ENCODE measurements around the gene KATNB1.

The KATNB1 gene

DNA sequence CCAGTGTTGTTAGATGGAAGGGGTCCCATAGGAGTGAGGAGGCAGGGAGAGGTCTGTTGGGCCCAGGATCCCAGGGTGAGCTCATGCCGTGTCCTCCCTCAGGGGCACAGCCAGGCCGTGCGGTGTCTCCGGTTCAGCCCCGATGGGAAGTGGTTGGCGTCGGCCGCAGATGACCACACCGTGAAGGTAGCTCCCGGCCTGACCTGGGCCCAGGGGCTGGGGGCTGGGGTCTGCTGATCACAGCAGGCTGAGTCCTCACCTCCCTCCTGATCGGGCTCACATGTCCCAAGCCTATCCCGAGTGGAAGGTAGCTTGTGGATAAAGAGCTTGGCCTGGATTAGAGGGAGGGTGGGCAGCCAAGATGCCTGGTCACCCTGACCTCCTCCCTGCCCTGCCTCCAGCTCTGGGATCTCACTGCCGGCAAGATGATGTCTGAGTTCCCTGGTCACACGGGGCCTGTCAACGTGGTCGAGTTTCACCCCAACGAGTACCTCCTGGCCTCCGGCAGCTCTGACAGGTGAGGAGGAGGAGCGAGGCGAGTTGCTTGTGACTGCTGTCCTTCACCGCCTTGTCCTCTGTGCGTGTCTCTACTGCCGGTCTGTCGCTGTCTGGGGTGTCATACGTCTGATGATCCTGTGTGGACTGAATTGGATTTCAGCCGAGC, 16.1 kb downstream of the KATNB1 start:
- peaks cover 39% of the 10 kb centered on the region for H3K36me3 ChIP-seq
- peak overlapping the region; percentile 28 for H3K27ac ChIP-seq
- TF ChIP-seq, protein P1, sequence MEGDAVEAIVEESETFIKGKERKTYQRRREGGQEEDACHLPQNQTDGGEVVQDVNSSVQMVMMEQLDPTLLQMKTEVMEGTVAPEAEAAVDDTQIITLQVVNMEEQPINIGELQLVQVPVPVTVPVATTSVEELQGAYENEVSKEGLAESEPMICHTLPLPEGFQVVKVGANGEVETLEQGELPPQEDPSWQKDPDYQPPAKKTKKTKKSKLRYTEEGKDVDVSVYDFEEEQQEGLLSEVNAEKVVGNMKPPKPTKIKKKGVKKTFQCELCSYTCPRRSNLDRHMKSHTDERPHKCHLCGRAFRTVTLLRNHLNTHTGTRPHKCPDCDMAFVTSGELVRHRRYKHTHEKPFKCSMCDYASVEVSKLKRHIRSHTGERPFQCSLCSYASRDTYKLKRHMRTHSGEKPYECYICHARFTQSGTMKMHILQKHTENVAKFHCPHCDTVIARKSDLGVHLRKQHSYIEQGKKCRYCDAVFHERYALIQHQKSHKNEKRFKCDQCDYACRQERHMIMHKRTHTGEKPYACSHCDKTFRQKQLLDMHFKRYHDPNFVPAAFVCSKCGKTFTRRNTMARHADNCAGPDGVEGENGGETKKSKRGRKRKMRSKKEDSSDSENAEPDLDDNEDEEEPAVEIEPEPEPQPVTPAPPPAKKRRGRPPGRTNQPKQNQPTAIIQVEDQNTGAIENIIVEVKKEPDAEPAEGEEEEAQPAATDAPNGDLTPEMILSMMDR (IDR thresholded peaks at IDR 0.05; ENCODE audit: low read depth, low read length): no peak
- H3K27me3 ChIP-seq (ENCODE audit: insufficient read depth, low read depth, severe bottlenecking): no peaks in the 10 kb centered on the region
- no peak overlapping the region for H3K4me3 ChIP-seq (ENCODE audit: low read depth, low read length)
- peak; percentile 42 for DNase-seq
- no peaks in the 10 kb centered on the region for H3K9me3 ChIP-seq (ENCODE audit: severe bottlenecking)

DNA sequence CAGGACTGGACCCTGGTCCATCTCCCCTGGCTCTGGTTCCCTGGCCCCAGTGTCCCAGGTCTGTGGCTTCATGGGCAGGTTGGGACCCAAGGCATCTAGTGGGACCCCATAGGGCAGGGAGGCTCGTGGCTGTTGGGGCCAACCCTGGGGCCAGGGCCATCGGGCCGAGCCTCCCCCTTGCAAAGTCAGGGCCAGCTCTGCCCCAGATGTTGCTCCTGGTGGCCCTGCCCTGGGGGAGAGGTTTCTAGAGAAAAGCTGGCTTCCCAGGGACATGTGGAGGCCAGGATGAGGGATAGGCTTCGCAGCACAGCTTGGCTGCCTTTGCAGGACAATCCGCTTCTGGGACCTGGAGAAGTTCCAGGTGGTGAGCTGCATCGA, 16.6 kb downstream of the KATNB1 start:
- DNase-seq: no peak
- Histone ChIP-seq H3K27me3 (ENCODE audit: insufficient read depth, low read depth, severe bottlenecking) (no peaks in the 10 kb centered on the region), H3K36me3 (peaks cover 41% of the 10 kb centered on the region), H3K27ac (peak overlapping the region; percentile 4; the same call in 1 of the 2 replicates), H3K4me3 (ENCODE audit: low read depth, low read length) (no peak overlapping the region), H3K9me3 (ENCODE audit: severe bottlenecking) (no peaks in the 10 kb centered on the region)
- TF ChIP-seq, protein P1 (IDR thresholded peaks at IDR 0.05; ENCODE audit: low read depth, low read length): no peak

DNA sequence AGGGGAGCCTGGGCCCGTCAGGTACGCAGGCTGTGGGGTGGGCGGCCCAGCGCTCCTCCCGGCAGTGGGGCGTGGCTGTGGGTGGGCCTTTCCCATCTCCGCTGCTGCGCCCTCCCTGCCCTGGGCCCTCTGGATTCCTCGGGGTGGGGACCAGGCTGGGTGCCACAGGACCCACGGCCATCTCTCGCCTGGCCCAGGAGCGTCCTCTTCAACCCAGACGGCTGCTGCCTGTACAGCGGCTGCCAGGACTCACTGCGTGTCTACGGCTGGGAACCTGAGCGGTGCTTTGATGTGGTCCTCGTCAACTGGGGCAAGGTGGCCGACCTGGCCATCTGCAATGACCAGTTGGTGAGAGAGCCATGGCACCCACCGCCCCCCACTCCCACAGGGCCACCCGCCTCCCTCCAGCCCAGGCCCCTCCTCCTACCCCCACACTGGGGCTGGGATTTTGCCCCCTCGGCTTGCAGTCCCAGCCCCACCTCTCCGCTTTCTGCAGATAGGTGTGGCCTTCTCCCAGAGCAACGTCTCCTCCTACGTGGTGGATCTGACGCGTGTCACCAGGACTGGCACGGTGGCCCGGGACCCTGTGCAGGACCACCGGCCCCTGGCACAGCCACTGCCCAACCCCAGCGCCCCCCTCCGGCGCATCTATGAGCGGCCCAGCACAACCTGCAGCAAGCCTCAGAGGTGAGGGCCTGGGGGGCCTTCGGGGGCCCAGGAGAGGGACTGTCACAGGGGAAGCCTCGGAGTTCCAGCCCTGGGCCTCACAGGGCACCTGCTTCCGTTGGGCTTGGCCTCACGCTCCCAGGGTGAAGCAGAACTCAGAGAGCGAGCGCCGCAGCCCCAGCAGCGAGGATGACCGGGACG, 17.2 kb downstream of the KATNB1 start:
- TF ChIP-seq, protein P1 (IDR thresholded peaks at IDR 0.05; ENCODE audit: low read depth, low read length): no peak
- DNase-seq: no peak
- H3K36me3 ChIP-seq: peaks cover 43% of the 10 kb centered on the region
- H3K9me3 ChIP-seq (ENCODE audit: severe bottlenecking): no peaks in the 10 kb centered on the region
- no peak overlapping the region for H3K27ac ChIP-seq
- no peak overlapping the region for H3K4me3 ChIP-seq (ENCODE audit: low read depth, low read length)
- H3K27me3 ChIP-seq (ENCODE audit: insufficient read depth, low read depth, severe bottlenecking): no peaks in the 10 kb centered on the region

DNA sequence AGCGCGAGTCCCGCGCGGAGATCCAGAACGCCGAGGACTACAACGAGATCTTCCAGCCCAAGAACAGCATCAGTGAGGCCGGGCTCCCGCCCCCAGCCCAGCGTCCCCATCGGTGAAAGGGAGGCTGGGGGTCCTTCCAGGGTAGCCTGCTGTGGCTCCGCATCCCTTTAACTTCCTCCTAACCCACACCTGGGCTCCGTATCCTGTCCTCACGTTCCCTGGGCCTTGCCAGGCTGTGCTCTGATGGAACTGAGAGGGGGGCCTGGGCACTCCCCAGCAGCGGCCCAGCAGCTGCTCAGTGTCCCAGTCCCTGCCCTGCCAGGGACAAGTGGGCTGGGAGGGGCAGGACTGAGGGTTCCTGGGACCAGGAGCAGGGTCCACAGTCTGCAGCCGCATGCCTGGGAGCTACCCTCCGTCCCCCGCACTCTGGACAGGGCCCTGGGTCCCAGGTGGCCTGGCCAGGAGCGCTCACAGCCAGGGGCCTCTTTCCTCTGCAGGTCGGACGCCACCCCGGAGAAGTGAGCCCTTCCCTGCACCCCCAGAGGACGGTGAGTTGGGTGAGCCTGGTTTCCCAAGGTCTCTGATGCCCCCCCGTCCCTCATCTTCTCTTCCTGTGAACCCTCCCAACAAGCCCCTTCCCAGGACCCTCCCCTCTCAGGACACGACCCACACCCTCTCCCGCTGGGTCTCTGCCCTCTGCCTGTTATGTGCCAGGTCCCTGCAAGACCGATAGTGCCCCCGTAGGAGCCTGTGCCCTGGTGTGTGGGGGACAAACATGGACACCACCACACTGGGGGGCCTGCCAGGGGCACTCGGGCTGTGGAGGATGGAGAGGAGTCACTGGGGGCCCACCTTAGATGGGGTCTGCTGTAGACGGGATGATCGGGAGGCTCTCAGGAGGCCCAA, 18.1 kb downstream of the KATNB1 start:
- Histone ChIP-seq H3K9me3 (ENCODE audit: severe bottlenecking) (no peaks in the 10 kb centered on the region), H3K27ac (peak overlapping the region; percentile 52), H3K36me3 (peaks cover 45% of the 10 kb centered on the region), H3K4me3 (ENCODE audit: low read depth, low read length) (no peak overlapping the region), H3K27me3 (ENCODE audit: insufficient read depth, low read depth, severe bottlenecking) (no peaks in the 10 kb centered on the region)
- TF ChIP-seq, protein P1 (IDR thresholded peaks at IDR 0.05; ENCODE audit: low read depth, low read length): no peak
- DNase-seq: no peak

DNA sequence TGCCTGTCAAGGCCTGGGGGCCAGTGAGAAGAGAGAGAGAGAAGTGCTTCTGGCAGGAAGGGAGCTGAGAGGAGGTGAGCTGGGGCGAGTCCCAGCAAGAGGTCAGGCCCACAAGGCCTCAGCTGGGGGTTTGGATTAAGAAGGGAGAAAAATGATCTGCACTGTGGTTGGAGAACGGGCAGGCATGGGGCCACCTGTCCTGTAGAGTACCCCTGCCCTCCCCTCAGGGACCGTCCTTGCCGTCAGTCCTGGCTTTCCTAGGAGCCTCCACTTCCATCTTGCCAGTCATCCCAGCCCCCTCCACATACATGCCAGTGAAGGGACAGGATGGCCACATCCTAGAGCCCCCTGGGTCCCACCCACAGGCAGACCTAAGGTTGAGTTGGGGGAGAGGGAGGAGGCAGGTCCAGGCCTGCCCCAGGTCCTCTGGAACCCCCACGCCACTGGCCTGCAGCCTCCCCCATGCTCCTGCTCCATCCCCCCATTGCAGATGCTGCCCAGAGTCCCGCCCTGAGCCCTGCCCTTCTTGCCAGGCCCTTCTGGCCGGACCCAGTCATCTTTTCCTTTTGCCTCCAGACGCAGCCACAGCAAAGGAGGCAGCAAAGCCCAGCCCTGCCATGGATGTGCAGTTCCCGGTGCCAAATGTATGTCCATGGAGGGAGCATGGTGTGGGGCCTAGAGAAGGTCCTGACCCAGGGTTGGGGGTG, 18.9 kb downstream of the KATNB1 start:
- Histone ChIP-seq H3K27me3 (ENCODE audit: insufficient read depth, low read depth, severe bottlenecking) (no peaks in the 10 kb centered on the region), H3K9me3 (ENCODE audit: severe bottlenecking) (no peaks in the 10 kb centered on the region), H3K27ac (peak overlapping the region; percentile 52), H3K4me3 (ENCODE audit: low read depth, low read length) (no peak overlapping the region), H3K36me3 (peaks cover 48% of the 10 kb centered on the region)
- TF ChIP-seq, protein P1 (IDR thresholded peaks at IDR 0.05; ENCODE audit: low read depth, low read length): no peak
- DNase-seq: peak; percentile 44
